Astrocyte (in vitro differentiated cells and primary cell): Measurements from ENCODE around the gene CASP14. TPM values are rescaled to one million over a fixed set of nuclear protein-coding genes. Genes with fewer than 3 reads are reported as not detected.

Experiments used
- DNase-seq: peaks from one replicate; pipeline ENCODE4 v3.0.0-alpha.2; 2010; ENCODE audit warnings: low read depth
- FAIRE-seq: peaks from 2 replicates; lab custom pipeline; 2011; peaks lifted over from hg19 to GRCh38; lab: Jason Lieb, UNC
- H2AFZ ChIP-seq: 2 replicates; pipeline ENCODE4 v1.6.0; 2012; ENCODE audit warnings: low read depth, low read length, inconsistent platforms
- H3K27ac ChIP-seq: 2 replicates; pipeline ENCODE4 v1.5.1; 2011; ENCODE audit warnings: low read depth, low read length, inconsistent platforms
- H3K27me3 ChIP-seq: 2 replicates; pipeline ENCODE4 v1.6.0; 2011; ENCODE audit warnings: low read length, inconsistent platforms; ENCODE audit not compliant: insufficient read depth
- H3K36me3 ChIP-seq: 2 replicates; pipeline ENCODE4 v1.5.1; 2011; ENCODE audit warnings: low read length, inconsistent platforms; ENCODE audit not compliant: insufficient read depth
- H3K4me1 ChIP-seq: 2 replicates; pipeline ENCODE4 v1.5.1; 2011; ENCODE audit warnings: low read length, inconsistent platforms; ENCODE audit not compliant: insufficient read depth
- H3K4me2 ChIP-seq: 2 replicates; pipeline ENCODE4 v1.6.0; 2012; ENCODE audit warnings: low read length, inconsistent platforms
- H3K4me3 ChIP-seq: 2 replicates; pipeline ENCODE4 v1.5.1; 2011; ENCODE audit warnings: low read depth, mild to moderate bottlenecking, low read length, inconsistent platforms; ENCODE audit not compliant: insufficient read depth
- H3K79me2 ChIP-seq: 2 replicates; pipeline ENCODE4 v1.6.0; 2012; ENCODE audit warnings: mild to moderate bottlenecking, low read length, inconsistent platforms; ENCODE audit not compliant: insufficient read depth
- H3K9ac ChIP-seq: 2 replicates; pipeline ENCODE4 v1.6.0; 2012; ENCODE audit warnings: mild to moderate bottlenecking, low read length, inconsistent platforms
- H3K9me3 ChIP-seq: 2 replicates; pipeline ENCODE4 v1.5.1; 2012; ENCODE audit warnings: low read depth, mild to moderate bottlenecking, low read length, inconsistent platforms; ENCODE audit not compliant: insufficient read depth
- H4K20me1 ChIP-seq: 2 replicates; pipeline ENCODE4 v1.6.0; 2012; ENCODE audit warnings: low read length, inconsistent platforms; ENCODE audit not compliant: insufficient read depth
- H3K27ac Mint-ChIP-seq: one replicate; pipeline ENCODE4 v1.8.0; 2021; ENCODE audit warnings: mild to moderate bottlenecking, mixed read lengths; ENCODE audit not compliant: unreplicated experiment
- H3K27me3 Mint-ChIP-seq: one replicate; pipeline ENCODE4 v1.8.0; 2021; ENCODE audit warnings: low read depth, mixed read lengths; ENCODE audit not compliant: unreplicated experiment
- H3K36me3 Mint-ChIP-seq: one replicate; pipeline ENCODE4 v1.8.0; 2021; ENCODE audit warnings: low read depth, mixed read lengths; ENCODE audit not compliant: unreplicated experiment
- H3K4me1 Mint-ChIP-seq: one replicate; pipeline ENCODE4 v1.8.0; 2021; ENCODE audit warnings: low read depth, mixed read lengths; ENCODE audit not compliant: unreplicated experiment
- H3K4me3 Mint-ChIP-seq: one replicate; pipeline ENCODE4 v1.8.0; 2021; ENCODE audit warnings: mild to moderate bottlenecking, moderate library complexity, mixed read lengths; ENCODE audit not compliant: unreplicated experiment
- H3K9me3 Mint-ChIP-seq: one replicate; pipeline ENCODE4 v1.8.0; 2021; ENCODE audit warnings: mild to moderate bottlenecking, mixed read lengths; ENCODE audit not compliant: unreplicated experiment
- CTCF ChIP-seq: IDR thresholded peaks from 2 replicates; pipeline ENCODE4 v1.5.1; 2011; ENCODE audit warnings: low read depth, mild to moderate bottlenecking, inconsistent platforms, low read length, moderate library complexity; ENCODE audit not compliant: insufficient read depth
- EZH2 ChIP-seq: IDR thresholded peaks from 2 replicates; pipeline ENCODE4 v1.6.1; 2012; ENCODE audit warnings: mild to moderate bottlenecking, low read length, inconsistent platforms; ENCODE audit not compliant: insufficient read depth
- total RNA-seq: library from RNA; stranded (reverse); gene quantifications from 2 replicates; pipeline ENCODE4 v1.2.1, GENCODE V29; 2021

CASP14 gene
- total RNA-seq, 1 donor from 2014 or later: not detected

- Histone ChIP-seq H3K36me3 (peaks cover 9% of the 10 kb centered on the region), H3K9me3 (peaks cover 8% of the 10 kb centered on the region), H3K4me3 (peak within 1 kb of the TSS; percentile 67), H2AFZ (peak within 1 kb of the TSS; percentile 95), H3K27ac (peak within 1 kb of the TSS; percentile 77), H3K4me1 (peaks cover 15% of the 10 kb centered on the region), H3K27me3 (no peaks in the 10 kb centered on the region), H4K20me1 (peaks cover 31% of the 10 kb centered on the region), H3K4me2 (peak within 1 kb of the TSS; percentile 99), H3K79me2 (peaks cover 38% of the 10 kb centered on the region), H3K9ac (peak within 1 kb of the TSS; percentile 82)
- FAIRE-seq (no peak), DNase-seq (peak; percentile 35)
- Mint-ChIP-seq H3K27me3 (no peaks in the 10 kb centered on the region), H3K4me3 (peak within 1 kb of the TSS; percentile 94), H3K36me3 (peaks cover 7% of the 10 kb centered on the region), H3K9me3 (peaks cover 2% of the 10 kb centered on the region), H3K4me1 (peaks cover 7% of the 10 kb centered on the region), H3K27ac (peak within 1 kb of the TSS; percentile 93)
- TF ChIP-seq EZH2: no peak
- no peak for TF ChIP-seq CTCF
These were observed 58.1 kb downstream of the CASP14 start, which contains the start of gene SYDE1 for GRCh38 chr19:15107061-15108010. Gene SYDE1, plus strand, starts transcription at chr19:15107401. Its CDS starts 33 bp downstream, at chr19:15107434.

Other genes with a start within 250 kb of the CASP14 start
- gene OR7A5, start 214.3 kb upstream of the CASP14 start, total RNA-seq: not detected in 2 replicates
- not detected in 2 replicates for gene OR7C1, start 214.3 kb upstream of the CASP14 start, total RNA-seq
- not detected in 2 replicates for gene OR7A10, start 200.6 kb upstream of the CASP14 start, total RNA-seq
- not detected in 2 replicates for gene OR7A17, start 163.3 kb upstream of the CASP14 start, total RNA-seq
- gene OR7C2, start 108.0 kb upstream of the CASP14 start, total RNA-seq: not detected in 2 replicates
- 0.29 and 1.6 TPM in 2 replicates for gene SLC1A6, start 69.6 kb upstream of the CASP14 start, total RNA-seq
- not detected in 2 replicates for gene OR1I1, start 32.7 kb downstream of the CASP14 start, total RNA-seq
- gene SYDE1, start 57.9 kb downstream of the CASP14 start, total RNA-seq: 40.6 and 46.6 TPM in 2 replicates
- gene NOTCH3, start 151.5 kb downstream of the CASP14 start, total RNA-seq: 162 and 219 TPM in 2 replicates
- gene EPHX3, start 183.0 kb downstream of the CASP14 start, total RNA-seq: 0.54 and 0.87 TPM in 2 replicates